HG03103 (cell line): ENCODE data around the gene AP5M1.
"Not testable (repeated sequence)": the region's sequence is repeated elsewhere in the genome, so short reads cannot be mapped to it uniquely, and the experiment has no call there.

Experiments used
- ATAC-seq: cut with Tn5 transposase; IDR thresholded peaks from one replicate; pipeline ENCODE4 v1.9.1; 2021; ENCODE audit warnings: low read depth; ENCODE audit not compliant: unreplicated experiment

The AP5M1 gene, protein sequence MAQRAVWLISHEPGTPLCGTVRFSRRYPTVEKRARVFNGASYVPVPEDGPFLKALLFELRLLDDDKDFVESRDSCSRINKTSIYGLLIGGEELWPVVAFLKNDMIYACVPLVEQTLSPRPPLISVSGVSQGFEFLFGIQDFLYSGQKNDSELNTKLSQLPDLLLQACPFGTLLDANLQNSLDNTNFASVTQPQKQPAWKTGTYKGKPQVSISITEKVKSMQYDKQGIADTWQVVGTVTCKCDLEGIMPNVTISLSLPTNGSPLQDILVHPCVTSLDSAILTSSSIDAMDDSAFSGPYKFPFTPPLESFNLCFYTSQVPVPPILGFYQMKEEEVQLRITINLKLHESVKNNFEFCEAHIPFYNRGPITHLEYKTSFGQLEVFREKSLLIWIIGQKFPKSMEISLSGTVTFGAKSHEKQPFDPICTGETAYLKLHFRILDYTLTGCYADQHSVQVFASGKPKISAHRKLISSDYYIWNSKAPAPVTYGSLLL

DNA sequence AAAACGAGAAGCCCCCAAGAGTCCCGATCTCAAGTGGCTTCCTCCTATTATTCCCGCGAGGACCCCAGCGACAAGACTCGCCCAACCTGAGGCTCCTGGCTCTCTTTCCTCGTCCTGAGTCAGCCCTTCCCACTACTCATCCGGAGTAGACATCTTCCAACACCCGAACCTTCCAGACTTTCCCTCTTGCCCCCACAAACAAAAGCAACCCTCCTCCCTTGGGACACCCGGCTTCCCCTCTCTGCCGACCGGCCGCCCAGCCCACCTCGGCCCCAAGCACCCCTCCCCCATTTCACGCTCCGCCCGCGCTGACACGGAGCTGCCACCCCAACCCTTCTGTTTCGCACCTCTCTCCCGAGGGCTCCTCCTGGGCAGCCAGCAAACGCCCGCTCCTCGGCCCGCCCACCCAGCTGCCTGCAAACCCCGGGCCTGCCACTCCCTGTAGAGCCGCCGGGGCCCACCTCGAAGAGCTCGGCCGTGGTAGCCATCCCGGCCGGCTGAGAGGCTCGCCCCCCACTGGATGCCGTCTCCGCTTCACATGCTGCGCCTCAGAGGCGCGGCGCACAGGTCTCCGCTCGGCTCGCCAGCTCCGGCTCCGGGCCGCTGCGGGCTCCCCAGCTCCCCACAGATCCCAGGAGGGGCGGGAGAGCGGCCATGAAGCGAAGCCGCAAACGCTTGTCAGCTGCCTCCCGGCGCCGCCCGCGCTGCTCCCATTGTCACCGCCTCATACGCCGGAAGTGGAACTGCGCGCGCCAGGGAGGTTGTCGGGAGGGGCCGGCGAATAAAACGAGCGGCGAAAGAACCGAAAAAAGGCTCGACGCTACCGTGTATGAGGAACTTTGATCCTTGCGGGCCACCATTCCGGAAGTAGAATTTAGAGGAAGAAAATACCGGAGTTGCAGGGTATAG is at the start of gene AP5M1, which contains the start of gene EXOC5:
AP5M1 (plus strand) TSS at position 811 of the 909 bp plus-strand sequence. CDS start 344 bp downstream, outside the sequence.
EXOC5 (minus strand) TSS at position 745 of the 909 bp plus-strand sequence; CDS start at position 488, 257 bp downstream.
- peak; percentile 81 for ATAC-seq

DNA sequence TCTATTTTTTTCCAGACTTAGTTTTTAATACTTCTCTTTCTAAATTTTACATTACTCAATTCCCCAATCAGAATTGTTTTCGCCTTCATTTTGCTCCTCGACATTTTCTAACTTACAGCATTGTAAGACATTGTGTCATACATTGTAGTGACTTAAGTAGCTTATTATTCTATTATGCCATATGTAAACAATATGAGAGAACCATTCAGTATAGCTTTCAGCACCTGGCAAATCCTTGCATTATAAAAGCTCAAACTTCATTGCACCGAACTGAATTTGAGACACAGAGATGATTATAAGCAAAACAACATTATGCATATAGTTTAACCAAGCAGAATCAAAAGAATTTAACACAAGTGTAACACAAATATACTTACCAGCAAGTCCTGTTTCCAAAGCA is 46.8 kb upstream of the AP5M1 start:
- ATAC-seq, result no peak

DNA sequence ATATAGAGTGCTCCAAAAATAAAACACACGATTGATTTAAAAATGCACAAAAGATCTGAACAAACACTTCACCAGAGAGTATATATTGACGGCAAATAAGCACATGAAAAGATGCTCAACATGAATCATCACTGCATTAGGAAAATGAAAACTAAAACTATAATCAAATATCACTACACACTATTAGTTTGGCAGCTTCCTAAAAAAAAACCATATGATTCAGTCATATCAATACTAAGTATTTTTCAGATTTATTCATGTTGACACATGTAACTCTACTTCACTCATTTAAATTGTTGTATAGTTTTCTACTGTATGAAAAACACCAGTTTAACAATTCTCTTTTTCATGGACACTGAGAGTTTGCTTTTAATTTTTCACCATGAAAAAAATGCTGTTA is 41.7 kb upstream of the AP5M1 start:
- ATAC-seq, result no peak

DNA sequence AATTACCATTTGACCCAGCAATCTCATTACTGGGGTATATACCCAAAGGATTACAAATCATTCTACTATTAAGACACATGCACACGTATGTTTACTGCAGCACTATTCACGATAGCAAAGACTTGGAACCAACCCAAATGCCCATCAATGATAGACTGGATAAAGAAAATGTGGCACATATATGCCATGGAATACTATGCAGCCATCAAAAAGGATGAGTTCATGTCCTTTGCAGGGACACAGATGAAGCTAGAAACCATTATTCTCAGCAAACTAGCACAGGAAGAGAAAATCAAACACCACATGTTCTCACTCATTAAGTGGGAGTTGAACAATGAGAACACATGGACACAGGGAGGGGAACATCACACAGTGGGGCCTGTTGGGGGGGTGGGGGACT is 40.5 kb upstream of the AP5M1 start:
- not testable (repeated sequence) for ATAC-seq

DNA sequence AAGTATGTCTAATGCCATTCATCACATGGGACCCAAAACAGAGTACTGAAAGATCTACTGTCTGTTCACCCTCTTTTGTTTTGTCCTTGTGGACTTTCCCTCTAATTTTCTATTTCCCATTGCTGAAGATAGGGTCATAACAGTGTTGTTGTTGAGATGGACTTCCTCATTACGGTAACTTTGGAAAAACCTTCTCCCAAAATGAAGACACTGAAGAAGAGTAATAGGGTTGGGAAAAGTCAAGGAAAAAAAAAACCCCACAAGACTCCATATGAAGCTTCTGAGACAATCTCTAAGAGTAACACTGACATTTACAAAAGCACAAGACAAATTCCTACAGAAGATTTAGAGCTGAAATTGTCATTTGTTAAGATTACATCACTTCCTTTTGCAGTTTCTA is 36.8 kb upstream of the AP5M1 start:
- ATAC-seq, result no peak

DNA sequence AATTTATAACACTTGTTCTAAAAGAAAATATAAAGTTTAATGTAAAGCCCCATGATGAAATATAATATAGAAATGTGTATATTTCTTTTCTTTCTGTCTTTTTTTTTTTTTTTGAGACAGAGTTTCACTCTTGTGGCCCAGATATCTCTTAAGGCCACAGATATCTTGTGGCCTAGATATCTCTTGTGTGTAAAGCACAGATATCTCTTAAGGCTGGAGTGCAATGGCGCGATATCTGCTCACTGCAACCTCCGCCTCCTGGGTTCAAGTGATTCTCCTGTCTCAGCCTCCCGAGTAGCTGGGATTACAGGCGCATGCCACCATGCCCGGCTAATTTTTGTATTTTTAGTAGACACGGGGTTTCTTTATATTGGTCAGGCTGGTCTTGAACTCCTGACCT is 28.7 kb upstream of the AP5M1 start:
- ATAC-seq, result not testable (repeated sequence)

DNA sequence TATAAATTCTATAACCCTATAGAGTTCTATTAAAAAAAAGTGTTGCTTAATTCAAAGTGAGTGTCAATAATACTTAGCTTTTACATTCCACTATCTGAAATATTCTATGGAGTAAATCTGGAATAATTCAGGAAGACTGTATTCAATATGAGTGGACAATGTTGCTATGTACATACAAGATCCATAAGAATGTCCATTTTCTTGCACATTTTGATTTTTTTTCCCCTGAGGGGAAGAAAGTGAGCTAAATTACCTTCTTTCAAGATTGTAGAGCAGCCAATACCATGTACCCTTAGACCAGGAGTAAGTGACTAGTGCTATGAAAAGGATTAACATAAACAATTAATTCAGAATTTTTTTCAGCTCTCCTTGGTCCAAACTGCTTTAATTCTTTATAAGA is 25.5 kb upstream of the AP5M1 start:
- ATAC-seq, result no peak

DNA sequence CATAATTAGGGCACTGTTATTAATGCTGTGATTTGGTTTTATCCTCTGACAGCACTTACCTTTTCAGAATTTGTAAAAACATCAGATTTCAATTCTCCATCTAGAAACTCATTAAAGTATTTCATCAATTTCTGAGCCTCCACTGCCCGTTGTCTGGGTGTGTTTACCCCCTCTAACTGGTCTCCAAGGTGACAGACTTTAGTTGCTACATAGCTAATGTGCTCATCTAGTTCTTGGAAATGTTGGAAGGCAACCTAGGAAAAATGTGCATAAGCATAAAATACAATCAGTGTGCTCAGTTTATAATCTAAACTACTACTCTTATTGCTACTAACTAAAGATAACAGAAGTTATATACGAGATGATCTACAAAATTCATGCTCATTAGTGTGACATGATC is 24.7 kb upstream of the AP5M1 start:
- ATAC-seq, result no peak

DNA sequence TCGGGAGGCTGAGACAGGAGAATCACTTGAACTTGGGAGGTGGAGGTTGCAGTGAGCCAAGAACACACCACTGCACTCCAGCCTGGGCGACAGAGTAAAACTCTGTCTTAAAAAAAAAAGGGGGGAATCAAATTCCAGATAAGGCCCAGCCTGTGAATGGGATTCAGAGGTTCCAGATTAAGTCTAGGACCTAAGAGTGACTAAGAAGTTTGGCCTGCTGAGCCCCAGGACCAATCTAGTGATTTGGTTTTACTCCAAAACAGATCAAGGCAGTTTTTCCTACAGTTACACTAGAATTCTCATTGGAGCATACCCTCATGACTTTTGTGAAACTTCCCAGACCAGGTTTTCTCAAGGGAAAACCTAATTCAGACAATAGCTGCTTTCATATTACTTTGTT is 22.8 kb upstream of the AP5M1 start:
- no peak for ATAC-seq

DNA sequence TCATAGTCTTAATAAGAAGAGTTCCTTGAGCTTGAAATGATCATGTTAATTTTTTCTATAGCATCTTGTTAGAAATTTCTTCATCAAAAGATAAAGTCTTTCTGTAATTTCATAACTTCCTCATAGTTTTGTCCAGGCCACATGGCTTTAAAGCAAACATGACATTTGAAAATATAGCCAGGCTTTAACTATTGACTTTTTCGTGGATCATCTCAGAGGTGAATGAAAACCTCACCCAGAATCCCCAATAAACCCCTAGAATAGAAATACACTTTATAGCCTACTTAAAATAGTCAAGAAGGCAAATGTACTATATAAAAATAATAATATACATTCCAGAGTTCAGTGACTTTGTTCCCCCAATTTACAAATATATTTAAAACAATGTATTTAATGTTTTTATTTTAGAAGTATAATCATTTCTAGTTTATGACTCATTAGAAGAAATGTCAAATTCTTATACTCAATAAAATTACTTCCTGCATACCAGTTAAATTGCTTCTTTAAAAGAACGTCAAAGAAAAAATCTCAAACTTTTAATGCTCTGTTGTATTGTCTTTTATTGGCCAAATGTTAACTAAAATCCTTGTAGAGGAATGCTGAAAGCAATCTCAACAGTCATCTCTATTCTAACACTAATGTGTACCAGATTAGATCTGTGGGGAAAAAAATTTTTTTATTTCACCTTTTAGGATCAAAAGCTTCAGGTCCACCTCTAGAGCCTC is 21.7 kb upstream of the AP5M1 start:
- ATAC-seq, result no peak

DNA sequence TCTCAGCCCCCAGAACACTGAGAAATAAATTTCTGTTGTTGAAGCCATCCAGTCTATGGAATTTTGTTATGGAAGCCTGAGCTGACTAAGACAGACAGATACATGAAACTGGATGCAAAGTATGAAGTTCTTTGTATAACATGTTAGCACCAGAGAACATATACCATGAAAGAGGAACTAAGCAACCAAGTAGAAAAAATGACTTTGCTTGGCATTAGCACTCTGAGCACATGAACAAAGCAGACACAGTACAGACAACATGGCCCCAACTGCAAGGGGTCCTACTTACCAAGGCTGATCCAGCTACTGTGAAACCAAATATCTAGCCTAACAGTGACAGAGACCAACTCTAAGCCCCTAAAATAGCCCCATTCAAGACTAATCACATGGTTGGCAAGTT is 13.9 kb upstream of the AP5M1 start:
- peak; percentile 86 for ATAC-seq

DNA sequence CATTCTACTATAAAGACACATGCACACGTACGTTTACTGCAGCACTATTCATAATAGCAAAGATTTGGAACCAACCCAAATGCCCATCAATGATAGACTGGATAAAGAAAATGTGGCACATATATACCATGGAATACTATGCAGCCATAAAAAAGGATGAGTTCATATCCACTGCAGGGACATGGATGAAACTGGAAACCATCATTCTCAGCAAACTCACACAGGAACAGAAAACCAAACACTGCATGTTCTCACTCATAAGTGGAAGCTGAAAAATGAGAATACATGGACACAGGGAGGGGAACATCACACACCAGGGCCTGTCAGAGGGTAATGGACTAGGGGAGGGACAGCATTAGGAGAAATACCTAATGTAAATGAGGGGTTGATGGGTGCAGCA is 10.6 kb upstream of the AP5M1 start:
- ATAC-seq, result not testable (repeated sequence)

DNA sequence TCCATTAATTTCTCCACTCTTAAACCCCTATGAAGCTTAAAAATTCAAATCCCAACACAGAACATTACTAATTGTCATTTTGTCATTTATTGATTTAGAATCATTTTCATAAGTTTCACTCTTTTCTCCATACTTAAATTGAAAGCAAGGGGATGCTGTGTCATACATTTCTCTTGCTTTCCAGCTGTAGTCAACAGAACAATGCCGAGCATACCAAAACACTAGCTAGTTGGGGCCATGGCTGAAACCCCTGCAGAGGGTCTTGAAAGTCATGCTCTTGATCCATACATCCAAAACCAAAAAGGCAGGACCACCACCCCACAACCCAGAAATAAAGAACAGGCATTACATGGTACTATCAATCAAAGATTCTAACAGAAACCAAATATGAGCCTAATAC is 9.1 kb upstream of the AP5M1 start:
- ATAC-seq, result no peak

DNA sequence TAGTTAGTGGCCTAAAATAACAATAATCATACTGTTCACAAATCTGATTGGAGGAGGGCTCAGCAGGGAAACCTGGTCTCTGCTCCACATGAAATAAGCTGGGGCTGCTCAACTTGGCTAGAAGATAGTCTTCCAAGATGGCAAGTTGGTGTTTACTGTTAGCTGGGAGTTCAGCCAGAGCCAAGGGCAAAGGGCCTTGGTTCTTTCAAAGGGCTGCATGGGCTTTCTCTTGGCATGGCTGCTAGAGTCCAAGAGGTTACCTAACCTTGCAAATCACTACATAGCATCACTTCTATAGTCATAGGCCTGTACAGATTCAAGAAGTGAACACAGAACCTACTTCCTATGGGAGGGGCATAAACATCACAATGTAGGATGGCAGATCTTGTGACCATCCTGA is 7.2 kb upstream of the AP5M1 start:
- no peak for ATAC-seq

DNA sequence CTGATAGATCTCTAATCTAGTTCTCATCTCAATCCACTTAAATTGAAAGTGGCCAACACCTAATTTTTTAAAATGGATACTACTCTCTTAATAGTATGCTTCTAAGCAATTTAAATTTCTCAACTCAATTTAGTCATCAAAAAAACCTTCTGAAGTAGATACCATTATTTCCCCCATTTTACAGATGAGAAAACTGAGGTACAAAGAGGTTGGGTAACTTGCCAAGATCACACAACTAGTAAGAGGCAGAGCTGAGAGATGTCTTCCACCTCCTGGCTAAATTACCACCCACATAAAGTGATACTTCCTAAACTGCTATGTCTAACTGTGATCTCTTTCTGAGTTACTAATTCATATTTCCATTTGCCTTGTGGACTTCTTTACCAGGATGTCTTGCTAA is 6.7 kb upstream of the AP5M1 start:
- ATAC-seq, result no peak

DNA sequence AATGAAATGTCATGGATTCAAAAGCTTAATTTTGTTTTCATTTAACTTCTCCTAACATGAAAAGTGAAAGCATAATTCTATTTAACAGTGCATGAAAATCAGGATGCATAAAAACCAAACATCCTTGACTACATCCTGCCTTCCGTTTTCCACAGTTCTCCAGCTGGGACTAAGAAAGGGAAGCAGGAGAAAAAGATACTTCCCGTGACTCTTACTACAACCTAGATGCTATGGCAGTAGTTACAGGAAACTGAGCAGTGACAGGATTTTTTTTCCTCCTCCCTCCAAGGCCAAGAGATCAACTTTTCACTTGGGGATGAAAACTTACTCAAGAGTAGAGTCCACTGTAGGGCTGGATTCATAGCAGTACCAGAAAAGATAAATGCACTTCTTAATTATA is 2.7 kb upstream of the AP5M1 start:
- no peak for ATAC-seq

DNA sequence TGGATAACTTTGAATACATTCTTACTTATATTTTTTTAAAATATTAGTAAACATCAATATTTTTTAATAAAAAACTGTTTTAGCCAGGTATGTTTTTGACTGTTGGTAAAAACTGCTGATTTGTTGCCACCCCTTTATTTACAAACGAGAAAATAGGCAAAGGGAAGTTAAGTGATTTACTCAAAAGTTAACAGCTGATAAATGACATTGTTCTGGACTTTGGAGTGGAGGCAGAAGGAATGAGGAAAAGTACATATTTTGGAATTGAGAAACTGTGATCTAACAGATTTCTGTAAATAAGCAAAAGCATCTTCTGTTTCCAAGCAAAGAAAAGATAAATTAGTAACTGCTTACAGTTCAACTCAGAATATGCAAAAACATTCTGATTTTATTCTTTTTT is 4.5 kb downstream of the AP5M1 start:
- ATAC-seq, result no peak

DNA sequence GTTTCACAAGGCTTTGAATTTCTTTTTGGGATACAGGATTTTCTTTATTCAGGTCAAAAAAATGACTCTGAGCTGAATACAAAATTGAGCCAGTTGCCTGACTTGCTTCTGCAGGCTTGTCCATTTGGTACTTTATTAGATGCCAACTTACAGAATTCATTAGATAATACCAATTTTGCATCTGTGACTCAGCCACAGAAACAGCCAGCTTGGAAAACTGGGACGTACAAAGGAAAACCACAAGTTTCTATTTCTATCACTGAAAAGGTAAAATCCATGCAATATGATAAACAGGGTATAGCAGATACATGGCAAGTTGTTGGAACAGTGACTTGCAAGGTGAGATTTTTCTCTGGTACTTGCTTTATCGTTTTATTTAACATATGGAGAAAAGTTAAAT is 5.8 kb downstream of the AP5M1 start:
- no peak for ATAC-seq

DNA sequence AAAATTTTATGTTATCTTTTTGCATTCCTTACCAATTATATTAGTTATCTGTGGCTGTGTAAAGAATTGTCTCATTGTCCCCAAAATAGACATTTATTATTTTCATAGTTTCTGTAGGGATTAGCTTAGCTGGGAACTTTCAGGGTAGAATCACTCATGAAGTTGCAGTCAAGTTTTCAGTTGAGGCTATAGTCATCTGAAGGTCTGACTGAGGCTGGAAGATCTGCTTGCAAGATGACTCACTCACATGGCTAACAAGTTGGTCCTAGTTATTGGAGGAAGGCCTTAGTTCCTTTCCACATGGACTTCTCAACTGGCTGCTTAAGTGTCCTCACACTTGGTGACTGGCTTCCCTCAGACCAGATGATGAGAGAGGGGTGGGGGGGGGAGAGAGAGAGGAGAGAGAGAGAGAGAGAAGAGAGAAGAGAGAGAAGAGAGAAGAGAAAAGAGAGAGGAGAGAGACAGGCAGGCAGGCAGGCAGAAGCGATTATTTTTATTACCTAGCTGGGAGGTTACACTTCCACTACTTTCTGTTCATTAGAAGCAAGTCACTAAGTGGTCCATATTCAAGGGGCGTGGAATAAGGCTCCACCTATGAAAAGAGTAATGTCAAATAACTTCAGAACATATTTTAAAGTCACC is 6.4 kb downstream of the AP5M1 start:
- ATAC-seq, result no peak

DNA sequence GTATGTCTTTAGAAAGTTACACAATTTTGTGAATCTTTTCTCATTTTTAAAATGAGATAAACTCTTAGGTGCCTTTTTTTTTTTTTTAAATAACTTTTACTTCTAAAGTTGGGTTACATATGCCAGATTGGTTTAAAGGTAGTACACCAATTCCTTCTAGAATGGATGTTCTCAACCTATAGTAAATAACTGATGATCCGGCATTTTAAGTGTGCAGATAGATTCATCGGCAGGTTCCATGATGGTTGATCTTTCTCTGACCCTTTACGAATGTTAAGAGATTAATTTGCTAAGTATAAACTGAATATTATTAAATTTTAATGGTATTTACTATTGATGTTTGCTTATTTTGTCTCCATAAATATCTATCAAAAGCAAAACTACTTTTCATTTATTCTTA is 8.3 kb downstream of the AP5M1 start:
- no peak for ATAC-seq
